Ovary (tissue), 3 donors: Measurements from ENCODE around the gene ATXN10.

ENCODE experiments used
- EP300 ChIP-seq: sonication (generic); formaldehyde crosslinking; IDR thresholded peaks from one replicate; pipeline ENCODE4 v1.6.1; 2017; ENCODE audit warnings: antibody characterized with exemption
- POLR2A ChIP-seq: fragments of 450-650 bp; IDR thresholded peaks from one replicate; pipeline ENCODE4 v1.6.1; 2017; ENCODE audit warnings: antibody characterized with exemption, mild to moderate bottlenecking, moderate library complexity
- TF ChIP-seq, protein P1 (sequence below), 3 donors: fragments of 450-650 bp in 2 of 3; fragments of 200-600 bp in 1 of 3; IDR thresholded peaks; one replicate each; pipeline versions ENCODE4 v1.5.1 to v1.8.0; 2016 to 2022; ENCODE audit warnings: antibody characterized with exemption in 3 of 3, mild to moderate bottlenecking in 1 of 3
- donor health status: DM: no; HTN: no; CAD: no.

GRCh38 chr22:45834241-45834640, 162.6 kb downstream of the ATXN10 start:
- TF ChIP-seq POLR2A (no peak), EP300 (no peak)
- TF ChIP-seq, protein P1, sequence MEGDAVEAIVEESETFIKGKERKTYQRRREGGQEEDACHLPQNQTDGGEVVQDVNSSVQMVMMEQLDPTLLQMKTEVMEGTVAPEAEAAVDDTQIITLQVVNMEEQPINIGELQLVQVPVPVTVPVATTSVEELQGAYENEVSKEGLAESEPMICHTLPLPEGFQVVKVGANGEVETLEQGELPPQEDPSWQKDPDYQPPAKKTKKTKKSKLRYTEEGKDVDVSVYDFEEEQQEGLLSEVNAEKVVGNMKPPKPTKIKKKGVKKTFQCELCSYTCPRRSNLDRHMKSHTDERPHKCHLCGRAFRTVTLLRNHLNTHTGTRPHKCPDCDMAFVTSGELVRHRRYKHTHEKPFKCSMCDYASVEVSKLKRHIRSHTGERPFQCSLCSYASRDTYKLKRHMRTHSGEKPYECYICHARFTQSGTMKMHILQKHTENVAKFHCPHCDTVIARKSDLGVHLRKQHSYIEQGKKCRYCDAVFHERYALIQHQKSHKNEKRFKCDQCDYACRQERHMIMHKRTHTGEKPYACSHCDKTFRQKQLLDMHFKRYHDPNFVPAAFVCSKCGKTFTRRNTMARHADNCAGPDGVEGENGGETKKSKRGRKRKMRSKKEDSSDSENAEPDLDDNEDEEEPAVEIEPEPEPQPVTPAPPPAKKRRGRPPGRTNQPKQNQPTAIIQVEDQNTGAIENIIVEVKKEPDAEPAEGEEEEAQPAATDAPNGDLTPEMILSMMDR (IDR thresholded peaks at IDR 0.05) = no peak
